GM18858 (cell line): ENCODE measurements around the gene FAM227B.

ENCODE experiments used
- ATAC-seq: cut with Tn5 transposase; IDR thresholded peaks from one replicate; pipeline ENCODE4 v1.9.1; 2021; ENCODE audit not compliant: unreplicated experiment

Gene FAM227B

DNA sequence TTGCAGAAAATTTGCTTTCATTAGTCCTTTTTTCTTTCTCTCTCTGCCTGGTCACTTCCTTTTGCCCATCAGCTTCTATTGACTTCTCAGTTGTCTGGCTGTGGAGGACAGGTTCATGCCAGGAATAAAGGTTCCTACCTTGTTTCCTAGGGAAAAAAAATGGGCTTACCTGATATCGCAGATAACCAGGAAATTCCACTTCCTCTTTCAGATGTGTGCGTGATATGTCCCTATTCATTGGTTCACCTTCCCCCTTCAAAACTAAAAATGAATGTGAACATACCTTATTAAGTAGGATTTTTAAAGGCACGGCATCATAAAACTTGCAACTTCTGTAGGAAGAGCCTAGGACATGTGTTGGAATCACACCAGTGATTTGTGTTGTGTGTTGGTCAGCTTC, 317.6 kb downstream of the FAM227B start:
- ATAC-seq, result no peak

- no peak for ATAC-seq
These were observed 319.1 kb downstream of the FAM227B start for GRCh38 chr15:49301562-49301961.

DNA sequence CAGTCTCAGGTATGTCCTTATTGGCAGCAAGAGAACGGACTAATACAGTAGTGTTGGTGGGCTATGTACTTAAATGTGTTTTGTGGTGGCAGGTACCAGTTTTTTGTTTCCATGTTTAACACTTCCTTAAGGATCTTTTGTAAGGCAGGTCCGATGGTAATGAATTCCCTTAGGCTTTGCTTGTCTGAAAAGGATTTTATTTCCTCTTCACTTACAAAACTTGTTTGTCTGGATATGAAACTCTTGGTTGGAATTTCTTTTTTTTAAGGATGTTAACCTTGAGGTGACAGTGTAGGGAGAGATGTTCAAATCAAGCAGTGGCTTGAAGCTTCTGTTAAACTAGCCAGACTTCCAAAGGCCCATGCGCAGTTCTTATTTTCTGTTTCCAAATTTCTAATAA, 319.8 kb downstream of the FAM227B start:
- no peak for ATAC-seq

DNA sequence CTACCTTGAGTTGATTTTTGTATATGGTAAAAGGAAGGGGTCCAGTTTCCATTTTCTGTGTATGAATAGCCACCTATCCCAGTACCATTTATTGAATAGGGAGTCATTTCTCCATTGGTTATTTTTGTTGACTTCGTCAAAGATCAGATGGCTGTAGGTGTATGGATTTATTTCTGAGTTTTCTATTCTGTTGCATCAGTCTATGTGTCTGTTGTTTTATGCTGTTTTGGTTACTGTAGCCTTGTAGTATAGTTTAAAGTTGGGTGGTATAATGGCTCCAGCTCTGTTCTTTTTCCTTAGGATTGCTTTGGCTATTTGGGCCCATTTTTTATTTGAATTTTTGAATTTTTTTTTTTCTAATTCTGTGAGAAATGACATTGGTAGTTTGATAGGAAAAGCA, 323.0 kb downstream of the FAM227B start:
- no peak for ATAC-seq

DNA sequence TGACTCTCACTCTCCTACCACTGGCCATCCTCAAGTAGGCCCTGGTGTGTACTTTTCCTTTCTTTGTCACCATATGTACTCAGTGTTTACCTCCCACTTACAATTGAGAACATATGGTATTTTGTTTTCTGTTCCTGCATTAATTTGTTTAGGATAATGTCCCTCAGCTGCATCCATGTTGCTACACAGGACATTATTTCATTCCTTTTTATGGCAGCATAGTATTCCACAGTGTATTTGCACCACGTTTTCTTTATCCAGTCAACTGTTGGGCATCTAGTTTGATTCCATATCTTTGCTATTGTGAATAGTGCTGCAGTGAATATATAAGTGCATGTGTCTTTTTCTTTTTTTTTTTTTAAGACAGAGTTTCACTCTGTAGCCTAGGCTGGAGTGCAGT, 324.4 kb downstream of the FAM227B start:
- ATAC-seq, result no peak

DNA sequence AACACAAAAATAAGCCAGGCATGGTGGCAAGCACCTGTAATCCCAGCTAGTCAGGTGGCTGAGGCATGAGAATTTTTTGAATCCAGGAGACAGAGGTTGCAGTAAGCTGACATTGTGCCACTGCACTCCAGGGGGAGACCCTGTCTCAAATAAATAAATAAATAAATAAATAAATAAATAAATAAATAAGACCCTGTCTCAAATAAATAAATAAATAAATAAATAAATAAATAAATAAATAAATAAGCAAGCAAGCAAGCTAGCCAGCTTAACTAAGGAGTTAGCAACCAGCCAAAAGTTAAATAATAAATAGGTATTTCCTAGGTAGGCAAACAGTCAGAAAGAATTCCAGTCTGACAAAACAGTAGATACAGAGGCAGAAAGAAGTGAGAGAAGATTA, 326.7 kb downstream of the FAM227B start:
- no peak for ATAC-seq

GRCh38 chr15:49290191-49290590, 330.4 kb downstream of the FAM227B start:
- no peak for ATAC-seq

- no peak for ATAC-seq
These were observed 332.2 kb downstream of the FAM227B start for GRCh38 chr15:49288391-49288790.

DNA sequence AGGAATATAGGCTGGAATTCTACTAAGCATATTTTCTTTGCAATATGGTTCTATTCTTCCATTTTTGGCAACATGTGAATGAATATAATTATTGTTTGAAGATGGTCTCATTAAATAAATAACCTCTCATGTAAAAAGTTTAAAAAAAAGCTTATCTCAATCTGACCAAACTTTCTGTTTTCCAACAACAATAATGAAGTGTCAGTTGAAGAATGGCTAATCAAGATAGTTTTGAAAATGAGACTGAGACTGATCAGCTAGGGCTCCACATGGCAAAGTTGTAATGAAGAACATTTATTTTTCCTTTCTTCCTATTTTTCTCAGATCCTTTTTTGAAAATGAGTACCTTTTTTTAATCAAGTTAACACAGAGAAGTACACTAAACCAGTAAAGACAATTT, 333.1 kb downstream of the FAM227B start:
- ATAC-seq, result no peak

GRCh38 chr15:49286649-49287404, 333.8 kb downstream of the FAM227B start:
- ATAC-seq, result no peak

GRCh38 chr15:49282366-49282765, 338.3 kb downstream of the FAM227B start:
- ATAC-seq, result no peak

DNA sequence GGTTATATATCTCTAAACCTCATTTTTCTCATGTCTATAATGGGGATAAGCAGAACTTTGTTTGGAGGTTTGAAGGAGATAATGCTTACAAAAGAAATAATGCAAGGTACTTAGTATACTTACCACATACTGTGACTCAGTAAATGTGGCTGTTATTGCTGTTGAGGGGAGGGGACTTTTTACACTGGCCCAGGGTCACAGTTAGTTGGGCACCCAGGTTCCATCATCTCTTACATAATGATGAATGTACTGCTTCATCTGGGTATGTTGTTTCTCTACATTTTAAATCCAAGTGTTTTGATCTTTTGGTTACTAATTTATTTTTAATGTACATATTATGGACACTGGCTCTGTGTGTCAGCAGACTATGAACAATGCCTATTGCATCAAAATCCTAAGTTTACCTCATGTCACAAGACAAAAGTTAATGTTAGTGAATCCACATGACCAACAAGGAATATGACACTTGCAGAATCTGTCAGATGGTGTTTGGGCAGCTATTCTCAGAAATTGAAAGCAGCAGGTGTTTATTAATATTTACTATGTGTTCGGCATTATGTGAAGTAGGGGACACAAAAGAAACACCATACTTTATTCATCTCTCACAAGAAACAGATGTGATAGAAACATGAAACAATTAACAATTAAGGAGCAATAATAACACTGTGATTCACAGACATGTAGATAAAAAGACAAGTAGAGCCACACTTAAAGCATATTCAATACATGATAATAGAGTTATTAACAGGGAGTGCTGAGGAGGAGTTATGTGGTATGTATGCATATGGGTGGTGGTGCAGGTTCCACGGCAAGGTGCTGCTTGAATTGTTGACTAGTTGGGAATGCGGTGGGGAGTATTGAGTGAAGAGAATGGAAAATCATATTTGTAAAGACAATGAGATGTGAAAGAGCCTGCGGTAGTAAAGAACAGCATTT, 340.8 kb downstream of the FAM227B start:
- ATAC-seq, result no peak

DNA sequence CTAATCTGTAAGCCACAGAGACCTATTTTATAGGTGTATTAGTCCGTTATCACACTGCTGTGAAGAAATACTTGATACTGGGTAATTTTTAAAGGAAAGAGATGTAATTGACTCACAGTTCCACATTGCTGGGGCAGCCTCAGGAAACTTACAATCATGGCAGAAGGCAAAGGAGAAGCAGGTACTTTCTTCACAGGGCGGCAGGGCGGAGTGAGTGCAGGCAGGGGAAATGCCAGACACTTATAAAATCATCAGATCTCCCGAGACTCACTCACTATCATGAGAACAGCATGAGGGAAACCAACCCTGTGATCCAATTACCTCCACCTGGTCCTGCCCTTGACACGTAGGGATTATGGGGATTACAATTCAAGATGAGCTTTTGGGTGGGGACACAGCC, 341.9 kb downstream of the FAM227B start:
- no peak for ATAC-seq
